Measurements from ENCODE around the gene HSPD1. TPM values are rescaled to one million over a fixed set of nuclear protein-coding genes. Genes with fewer than 3 reads are reported as not detected.

HSPD1 gene
- total RNA-seq, 1 experiment from 2014 or later = 995 TPM

DNA sequence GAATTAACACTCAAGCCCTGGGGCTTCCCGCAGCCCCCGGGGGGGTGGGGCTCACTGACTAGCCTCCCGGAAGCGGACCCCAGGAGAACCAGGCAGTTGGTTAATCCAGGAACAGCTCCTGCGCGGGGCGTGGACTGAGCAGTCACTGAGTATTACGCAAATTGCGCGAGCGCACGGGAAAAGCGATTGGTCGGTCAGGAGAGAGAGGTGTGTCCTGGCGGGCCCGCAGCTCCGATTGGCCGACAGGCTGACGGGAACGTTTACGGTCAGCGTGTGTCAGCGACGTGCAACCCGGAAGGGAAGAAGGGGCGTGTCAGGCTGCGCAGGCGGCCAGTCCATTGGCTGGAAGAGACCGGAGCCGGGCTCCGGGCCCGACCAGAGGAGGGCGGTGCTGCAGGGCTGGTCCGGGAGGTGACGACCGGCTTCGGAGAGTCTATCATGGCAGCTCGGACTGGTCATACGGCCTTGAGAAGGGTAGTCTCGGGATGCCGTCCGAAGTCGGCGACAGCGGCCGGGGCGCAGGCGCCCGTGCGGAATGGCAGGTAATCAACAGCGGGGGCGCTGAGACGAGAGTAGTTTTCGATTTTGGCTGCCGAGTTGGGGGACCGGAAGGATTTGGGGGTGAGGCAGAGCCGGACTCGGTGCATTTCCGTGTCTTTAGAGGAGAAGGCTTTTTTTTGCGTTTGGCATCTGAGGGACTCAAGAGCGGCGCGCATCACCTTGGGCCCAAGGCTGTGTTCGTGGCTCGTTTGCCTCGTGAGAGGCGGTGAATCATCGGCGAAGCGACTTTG is 46.3 kb downstream of the HSPD1 start, which contains the start of gene COQ10B (continued):
- TF ChIP-seq, protein P1, sequence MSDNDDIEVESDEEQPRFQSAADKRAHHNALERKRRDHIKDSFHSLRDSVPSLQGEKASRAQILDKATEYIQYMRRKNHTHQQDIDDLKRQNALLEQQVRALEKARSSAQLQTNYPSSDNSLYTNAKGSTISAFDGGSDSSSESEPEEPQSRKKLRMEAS (IDR thresholded peaks at IDR 0.05) = peak; percentile 75
- TF ChIP-seq ZFX (IDR thresholded peaks at IDR 0.05) = peak; percentile 37; the same call in 1 of the 2 replicates
- TF ChIP-seq JUND (IDR thresholded peaks at IDR 0.05) = peak; percentile 12; the same call in 1 of the 2 replicates
- no peak for TF ChIP-seq ZNF274 (IDR thresholded peaks at IDR 0.05; ENCODE audit: low read depth, low read length)

DNA sequence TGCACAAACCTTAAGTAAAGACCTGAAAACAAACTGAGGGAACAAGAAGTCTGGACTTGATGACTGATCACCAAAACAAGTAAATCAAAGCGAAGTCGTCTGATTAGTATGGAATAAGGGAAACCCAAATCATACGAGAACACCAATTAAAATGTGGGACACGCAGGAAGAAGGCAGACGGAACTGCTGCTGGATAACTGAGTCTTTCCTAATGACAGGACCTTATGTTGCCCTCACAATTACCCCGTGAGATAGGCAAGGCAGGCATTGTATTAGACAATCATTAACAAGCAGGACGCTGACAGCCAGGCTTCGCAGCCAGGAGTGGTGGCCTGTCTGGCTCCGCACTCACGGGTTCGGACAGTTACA is 46.9 kb downstream of the HSPD1 start:
- Histone ChIP-seq H3K4me1 (ENCODE audit: control insufficient read depth in 1 of 2, insufficient read depth in 2 of 2, low read length in 2 of 2) (peaks cover 4 to 13% of the 10 kb centered on the region in 2 experiments; a peak in 2 of 4 replicates), H3K36me3 (ENCODE audit: control insufficient read depth in 1 of 2, insufficient read depth in 2 of 2, low read length in 2 of 2) (no peaks in the 10 kb centered on the region), H3K9ac (ENCODE audit: low read length) (peak overlapping the region; percentile 86), H3K4me3 (replicated peaks in 1 of 2; ENCODE audit: low read depth in 1 of 2, low read length in 2 of 2) (peak overlapping the region; percentile 84 to 99), H3K79me2 (ENCODE audit: insufficient read depth, low read length) (peaks cover 38% of the 10 kb centered on the region), H4K20me1 (ENCODE audit: insufficient read depth) (no peaks in the 10 kb centered on the region), H3K27ac (ENCODE audit: low read depth, low read length) (peak overlapping the region; percentile 56), H3K4me2 (ENCODE audit: low read length) (peak overlapping the region; percentile 84), H2AFZ (ENCODE audit: low read depth, low read length, poor library complexity, severe bottlenecking) (no peak overlapping the region), H3K9me3 (ENCODE audit: control insufficient read depth in 1 of 2, insufficient read depth in 1 of 2, low read depth in 1 of 2, low read length in 2 of 2) (no peaks in the 10 kb centered on the region), H3K9me2 (ENCODE audit: insufficient read depth) (no peaks in the 10 kb centered on the region), H3K27me3 (ENCODE audit: insufficient read depth, low read length) (no peaks in the 10 kb centered on the region)
- BruUV-seq (replicated peaks) = TSS peak; percentile 90
- POLR2A ChIA-PET = interaction anchor here (0.8 to 1.3 kb wide), 7 partner anchors 14 to 63 kb away, joined by 3 to 14 read pairs (median 4); partner anchors contain the start of genes HSPD1, HSPE1, MOB4 and SF3B1
- TF ChIP-seq YY1 (IDR thresholded peaks at IDR 0.05; ENCODE audit: extremely low read depth, insufficient replicate concordance, low read depth, low read length) = no peak
- no peak for TF ChIP-seq RAD21 (IDR thresholded peaks at IDR 0.05; ENCODE audit: low read depth)
- TF ChIP-seq, protein P2, sequence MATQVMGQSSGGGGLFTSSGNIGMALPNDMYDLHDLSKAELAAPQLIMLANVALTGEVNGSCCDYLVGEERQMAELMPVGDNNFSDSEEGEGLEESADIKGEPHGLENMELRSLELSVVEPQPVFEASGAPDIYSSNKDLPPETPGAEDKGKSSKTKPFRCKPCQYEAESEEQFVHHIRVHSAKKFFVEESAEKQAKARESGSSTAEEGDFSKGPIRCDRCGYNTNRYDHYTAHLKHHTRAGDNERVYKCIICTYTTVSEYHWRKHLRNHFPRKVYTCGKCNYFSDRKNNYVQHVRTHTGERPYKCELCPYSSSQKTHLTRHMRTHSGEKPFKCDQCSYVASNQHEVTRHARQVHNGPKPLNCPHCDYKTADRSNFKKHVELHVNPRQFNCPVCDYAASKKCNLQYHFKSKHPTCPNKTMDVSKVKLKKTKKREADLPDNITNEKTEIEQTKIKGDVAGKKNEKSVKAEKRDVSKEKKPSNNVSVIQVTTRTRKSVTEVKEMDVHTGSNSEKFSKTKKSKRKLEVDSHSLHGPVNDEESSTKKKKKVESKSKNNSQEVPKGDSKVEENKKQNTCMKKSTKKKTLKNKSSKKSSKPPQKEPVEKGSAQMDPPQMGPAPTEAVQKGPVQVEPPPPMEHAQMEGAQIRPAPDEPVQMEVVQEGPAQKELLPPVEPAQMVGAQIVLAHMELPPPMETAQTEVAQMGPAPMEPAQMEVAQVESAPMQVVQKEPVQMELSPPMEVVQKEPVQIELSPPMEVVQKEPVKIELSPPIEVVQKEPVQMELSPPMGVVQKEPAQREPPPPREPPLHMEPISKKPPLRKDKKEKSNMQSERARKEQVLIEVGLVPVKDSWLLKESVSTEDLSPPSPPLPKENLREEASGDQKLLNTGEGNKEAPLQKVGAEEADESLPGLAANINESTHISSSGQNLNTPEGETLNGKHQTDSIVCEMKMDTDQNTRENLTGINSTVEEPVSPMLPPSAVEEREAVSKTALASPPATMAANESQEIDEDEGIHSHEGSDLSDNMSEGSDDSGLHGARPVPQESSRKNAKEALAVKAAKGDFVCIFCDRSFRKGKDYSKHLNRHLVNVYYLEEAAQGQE (IDR thresholded peaks at IDR 0.05; ENCODE audit: low read depth) = no peak
- no peak for TF ChIP-seq JUND (IDR thresholded peaks at IDR 0.05)
- TF ChIP-seq CEBPB (IDR thresholded peaks at IDR 0.05; ENCODE audit: low read depth) = no peak
- no peak for TF ChIP-seq ZFX (IDR thresholded peaks at IDR 0.05)
- RAD21 ChIA-PET (ENCODE audit: low non-redundant PET in 1 of 2, low total read pairs in 2 of 2, uncharacterized antibody in 2 of 2, unreplicated experiment in 2 of 2) = no interaction called here
- no peak for DNase-seq (ENCODE audit: low read depth, low spot score)
- peak; percentile 33 for ATAC-seq
- CTCF ChIA-PET = no interaction called here
- intact Hi-C loops (cut with micrococcal nuclease) = loop anchor here (1.0 kb wide), 2 partner anchors 17 to 48 kb away; partner anchors contain the start of genes HSPE1 and SF3B1
